Activated T-cell treated with anti-CD3 and anti-CD28 coated beads for 1 hour (primary cell): ENCODE results near the gene USE1.

Experiments
- DNase-seq: peaks from one replicate; pipeline ENCODE4 v3.0.0-alpha.2; 2020; ENCODE audit warnings: low read depth

Gene USE1

DNA sequence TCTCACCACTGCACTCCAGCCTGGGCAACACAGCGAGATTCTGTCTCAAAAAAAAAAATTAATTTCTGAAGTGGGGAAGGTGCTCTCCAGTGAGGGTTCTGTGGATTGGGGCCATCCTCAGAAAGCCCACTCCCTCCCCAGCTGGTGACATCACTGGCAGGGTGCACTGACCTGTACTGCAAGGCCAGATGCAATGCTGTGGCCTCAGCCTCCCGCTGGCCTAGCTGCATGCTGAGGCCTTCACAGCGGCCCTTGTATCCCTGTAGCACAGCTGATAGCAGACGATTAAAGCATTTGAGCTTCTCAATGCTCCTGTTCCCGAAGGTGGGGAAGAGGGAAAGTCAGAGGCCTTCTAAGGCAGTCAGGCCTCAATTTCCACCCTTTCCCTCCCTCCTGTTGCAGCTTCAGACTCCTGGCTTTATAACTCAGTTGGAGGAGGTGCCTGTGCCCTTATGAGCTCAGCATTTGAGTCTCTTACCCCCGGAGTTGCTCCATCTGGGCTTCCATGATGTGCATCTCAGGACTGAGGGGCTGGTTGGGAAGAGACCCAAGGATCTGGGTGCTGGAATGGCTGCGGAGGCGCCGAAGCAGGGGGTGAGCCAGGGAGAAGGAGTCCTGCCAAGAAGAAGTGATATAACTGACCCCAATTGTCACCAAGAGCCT, 44.1 kb downstream of the USE1 start:
- DNase-seq: no peak

DNA sequence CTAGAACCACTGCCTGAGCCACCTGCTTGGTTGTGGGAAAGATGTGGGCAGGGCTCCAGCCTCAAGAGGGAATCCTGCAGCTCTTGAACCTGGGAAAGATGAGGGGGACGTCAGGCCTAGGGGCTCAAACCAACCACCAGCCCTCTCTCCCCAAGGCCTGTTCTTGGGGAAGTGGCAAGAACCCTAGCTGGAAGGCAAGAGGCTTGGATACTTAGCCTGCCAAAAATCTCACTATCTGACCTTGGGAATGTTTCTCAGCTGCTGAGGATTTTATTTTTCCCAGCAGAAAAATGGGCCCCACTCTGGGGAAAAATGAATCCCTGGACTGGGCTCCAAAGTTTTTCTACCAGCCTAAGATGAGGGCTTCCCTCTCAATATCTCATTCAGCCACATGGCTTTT, 44.8 kb downstream of the USE1 start:
- DNase-seq: no peak

DNA sequence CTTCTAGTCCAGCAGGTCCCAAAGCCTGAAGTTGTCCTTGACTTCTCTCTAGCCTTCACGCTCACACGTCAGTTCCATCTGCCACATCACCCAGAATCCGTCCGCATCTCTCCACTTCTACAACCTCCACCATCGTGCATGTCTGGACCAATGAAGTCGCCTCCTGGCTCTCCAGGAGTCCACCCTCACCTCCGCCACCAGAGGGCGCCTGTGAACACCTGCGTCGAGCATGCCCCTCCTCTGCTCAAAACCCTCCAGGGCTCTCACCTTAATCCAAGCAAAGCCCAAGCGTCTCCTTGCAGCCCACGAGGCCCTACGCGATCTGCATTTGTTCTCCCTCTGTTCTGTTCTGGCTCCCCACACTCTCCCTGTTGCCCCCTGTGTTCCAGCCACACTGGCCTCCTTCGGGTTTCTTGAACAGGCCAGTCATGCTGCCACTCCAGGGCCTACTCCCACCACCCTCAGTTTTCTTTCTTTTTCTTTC, 45.7 kb downstream of the USE1 start:
- DNase-seq: peak; percentile 93

DNA sequence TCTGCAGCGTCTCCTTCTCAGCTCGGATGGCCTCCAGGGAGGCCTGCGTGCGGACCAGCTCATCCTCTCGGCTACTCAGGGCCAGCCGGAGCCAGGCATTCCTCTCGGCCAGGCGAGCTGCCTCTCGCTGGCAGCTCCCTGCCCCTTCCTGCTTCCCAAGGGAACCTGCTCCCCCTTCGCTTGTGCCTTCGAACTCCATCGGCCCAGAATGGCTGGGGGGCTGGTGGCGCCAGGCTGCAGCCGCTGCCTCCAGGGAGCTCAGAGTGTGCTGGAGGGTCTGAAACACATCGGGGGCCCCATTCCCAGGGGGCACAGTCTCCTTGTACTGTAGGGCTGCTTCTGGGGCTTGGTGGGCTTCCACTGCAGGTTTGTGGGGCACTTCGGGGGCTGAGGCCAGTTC, 47.4 kb downstream of the USE1 start:
- DNase-seq: no peak

DNA sequence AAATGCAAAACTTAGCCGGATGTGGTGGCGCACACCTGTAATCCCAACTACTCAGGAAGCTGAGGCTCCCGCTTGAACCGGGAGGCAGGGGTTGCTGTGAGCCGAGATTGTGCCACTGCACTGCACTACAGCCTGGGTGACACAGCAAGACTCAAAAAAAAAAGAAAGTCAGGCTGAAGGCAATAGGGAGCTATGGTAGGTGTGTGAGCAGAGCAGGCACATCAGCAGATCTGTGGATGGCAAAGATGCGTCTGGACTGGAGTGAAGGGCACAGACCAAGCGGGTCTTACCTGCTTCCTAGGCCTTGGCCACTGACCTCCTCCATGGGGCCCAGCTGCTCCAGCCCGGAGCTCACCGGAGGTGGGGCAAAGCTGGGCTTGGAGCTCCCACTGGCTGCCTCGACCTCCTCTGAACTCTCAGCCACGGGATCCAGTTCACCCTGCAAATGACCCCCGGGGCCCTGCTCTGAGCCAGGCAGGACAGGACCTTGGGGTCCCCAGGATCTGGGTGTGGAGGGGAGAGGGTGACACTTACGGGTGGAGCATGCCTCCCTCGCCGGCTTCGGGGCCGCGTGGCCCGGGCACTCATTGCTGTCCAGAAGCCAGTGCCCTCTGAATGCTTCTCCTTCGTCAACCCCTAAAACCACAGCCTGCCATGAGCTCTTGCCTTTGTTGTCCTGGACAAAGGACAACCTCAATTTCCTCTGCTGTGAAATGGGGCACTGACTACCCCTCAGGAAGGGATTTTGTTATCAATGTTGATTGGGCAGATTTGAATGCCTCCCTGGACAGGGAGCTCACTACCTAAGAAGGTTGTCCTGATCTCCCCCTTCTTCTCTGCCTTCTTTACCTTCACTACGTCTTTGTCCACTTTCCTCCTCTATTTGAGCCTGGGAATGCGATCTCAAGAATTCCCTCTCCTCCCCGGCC, 48.8 kb downstream of the USE1 start:
- DNase-seq: no peak

DNA sequence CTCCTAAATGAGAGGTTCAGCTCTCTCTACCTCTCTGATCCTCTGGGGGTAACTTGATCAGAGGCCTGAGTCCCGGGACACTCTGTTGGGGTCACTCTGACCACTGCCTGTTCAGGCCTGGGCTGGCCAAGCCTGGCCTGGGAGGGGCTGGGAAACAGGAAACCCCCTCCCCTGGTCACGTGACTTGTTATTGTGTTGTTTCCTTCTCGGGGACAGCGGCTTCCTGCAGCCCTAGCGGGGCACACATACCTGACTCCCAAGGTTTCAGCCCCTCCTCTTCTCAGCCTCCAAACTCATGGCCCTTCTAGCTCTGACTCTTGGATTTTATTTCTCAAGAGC, 49.5 kb downstream of the USE1 start, which contains the start of gene USHBP1:
Gene USHBP1, minus strand, starts transcription at position 105 of the 339 bp plus-strand sequence. CDS start 446 bp downstream, outside the sequence.
- DNase-seq: no peak

DNA sequence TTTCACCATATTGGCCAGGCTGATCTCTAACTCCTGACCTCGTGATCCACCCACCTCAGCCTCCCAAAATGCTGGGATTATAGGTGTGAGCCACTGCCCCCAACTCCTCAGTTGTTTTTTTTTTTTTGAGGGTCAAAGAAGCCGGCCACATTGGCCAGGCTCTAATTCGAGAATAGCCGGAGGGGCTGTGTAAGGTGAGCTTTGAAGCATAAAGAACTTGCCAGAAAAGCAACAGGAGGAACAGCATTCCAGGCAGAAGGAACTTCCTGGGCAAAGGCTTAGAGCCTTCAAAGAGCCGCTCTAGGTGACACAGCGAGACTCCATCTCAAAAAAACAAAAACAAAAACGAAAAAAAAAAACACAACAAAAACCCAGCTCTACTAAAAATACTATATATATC, 50.9 kb downstream of the USE1 start:
- no peak for DNase-seq

DNA sequence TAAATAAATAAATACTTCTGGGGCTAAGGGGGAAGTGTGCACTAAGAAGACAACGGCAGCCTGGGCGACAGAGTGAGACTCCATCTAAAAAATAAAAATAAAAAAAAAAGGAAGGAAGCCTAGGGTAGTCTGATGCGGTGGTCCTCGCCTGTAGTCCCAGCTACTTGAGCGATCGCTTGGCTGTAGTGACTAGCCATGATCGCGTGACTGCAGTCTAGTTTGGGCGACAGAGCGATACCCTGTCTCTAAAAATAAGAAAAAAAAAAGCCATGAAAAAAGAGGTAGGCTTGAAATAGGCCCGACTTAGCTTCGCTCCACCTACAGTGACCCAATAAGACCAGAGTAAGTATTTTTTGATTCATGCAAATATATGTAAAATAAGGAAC, 51.4 kb downstream of the USE1 start:
- no peak for DNase-seq

DNA sequence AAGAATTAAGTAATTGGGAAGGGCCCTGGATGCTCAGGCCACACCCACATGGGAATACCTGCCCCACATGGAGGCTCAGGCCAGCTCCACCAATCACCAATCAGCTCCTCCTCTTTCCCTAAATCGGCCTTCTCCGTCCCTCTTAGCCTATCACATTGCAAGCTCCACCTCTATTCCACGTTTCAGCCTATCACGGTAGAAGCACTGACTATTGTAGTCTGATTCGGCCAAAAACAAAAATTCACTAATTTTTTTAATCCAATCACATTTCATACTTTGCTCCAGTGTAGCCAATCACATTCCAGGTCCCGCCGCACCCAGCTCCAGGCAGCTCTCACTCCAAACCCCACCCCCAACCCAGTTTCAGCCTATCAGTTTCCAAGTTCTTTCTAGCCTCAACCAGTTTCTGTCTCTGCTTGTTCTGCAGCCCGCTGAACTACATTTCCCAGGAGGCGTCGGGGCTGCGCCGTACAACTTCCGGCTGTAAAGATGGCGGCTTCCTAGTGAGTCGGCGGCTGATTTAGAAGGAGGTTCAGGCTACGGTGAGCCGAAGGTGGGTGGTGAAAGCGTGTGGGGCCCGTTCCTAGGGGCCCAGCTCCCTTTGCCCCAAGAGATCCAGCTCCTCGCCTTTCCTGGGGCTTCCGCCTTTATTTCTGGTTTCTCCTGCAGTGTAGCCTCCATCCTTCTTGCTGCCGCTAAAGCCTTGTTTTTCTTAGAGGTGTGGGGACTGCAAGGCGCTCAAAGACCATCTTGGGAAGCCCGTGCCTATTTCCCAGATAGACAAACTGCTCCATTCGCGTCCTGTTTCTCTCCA, 52.0 kb downstream of the USE1 start, which contains the start of gene BABAM1:
Gene BABAM1, plus strand, starts transcription at position 469 of the 814 bp plus-strand sequence. CDS start 1,364 bp downstream, outside the sequence.
- peak; percentile 83 for DNase-seq

DNA sequence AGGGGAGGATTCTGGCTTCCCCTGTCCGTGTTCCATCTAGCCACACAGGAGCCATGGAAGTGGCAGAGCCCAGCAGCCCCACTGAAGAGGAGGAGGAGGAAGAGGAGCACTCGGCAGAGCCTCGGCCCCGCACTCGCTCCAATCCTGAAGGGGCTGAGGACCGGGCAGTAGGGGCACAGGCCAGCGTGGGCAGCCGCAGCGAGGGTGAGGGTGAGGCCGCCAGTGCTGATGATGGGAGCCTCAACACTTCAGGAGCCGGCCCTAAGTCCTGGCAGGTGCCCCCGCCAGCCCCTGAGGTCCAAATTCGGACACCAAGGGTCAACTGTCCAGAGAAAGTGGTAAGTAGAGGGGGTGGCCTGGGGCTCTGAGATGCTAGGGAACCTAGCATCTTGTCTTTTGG, 53.6 kb downstream of the USE1 start:
- DNase-seq: no peak
